HG03575 (cell line): ENCODE results near the gene AGFG2.
"Not testable (repeated sequence)": the region's sequence is repeated elsewhere in the genome, so short reads cannot be mapped to it uniquely, and the experiment has no call there.

Experiments
- ATAC-seq: cut with Tn5 transposase; IDR thresholded peaks from one replicate; pipeline ENCODE4 v1.9.1; 2021; ENCODE audit not compliant: unreplicated experiment, insufficient number of reproducible peaks, low FRiP score; ENCODE audit errors: extremely low read depth

AGFG2 gene, protein sequence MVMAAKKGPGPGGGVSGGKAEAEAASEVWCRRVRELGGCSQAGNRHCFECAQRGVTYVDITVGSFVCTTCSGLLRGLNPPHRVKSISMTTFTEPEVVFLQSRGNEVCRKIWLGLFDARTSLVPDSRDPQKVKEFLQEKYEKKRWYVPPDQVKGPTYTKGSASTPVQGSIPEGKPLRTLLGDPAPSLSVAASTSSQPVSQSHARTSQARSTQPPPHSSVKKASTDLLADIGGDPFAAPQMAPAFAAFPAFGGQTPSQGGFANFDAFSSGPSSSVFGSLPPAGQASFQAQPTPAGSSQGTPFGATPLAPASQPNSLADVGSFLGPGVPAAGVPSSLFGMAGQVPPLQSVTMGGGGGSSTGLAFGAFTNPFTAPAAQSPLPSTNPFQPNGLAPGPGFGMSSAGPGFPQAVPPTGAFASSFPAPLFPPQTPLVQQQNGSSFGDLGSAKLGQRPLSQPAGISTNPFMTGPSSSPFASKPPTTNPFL

DNA sequence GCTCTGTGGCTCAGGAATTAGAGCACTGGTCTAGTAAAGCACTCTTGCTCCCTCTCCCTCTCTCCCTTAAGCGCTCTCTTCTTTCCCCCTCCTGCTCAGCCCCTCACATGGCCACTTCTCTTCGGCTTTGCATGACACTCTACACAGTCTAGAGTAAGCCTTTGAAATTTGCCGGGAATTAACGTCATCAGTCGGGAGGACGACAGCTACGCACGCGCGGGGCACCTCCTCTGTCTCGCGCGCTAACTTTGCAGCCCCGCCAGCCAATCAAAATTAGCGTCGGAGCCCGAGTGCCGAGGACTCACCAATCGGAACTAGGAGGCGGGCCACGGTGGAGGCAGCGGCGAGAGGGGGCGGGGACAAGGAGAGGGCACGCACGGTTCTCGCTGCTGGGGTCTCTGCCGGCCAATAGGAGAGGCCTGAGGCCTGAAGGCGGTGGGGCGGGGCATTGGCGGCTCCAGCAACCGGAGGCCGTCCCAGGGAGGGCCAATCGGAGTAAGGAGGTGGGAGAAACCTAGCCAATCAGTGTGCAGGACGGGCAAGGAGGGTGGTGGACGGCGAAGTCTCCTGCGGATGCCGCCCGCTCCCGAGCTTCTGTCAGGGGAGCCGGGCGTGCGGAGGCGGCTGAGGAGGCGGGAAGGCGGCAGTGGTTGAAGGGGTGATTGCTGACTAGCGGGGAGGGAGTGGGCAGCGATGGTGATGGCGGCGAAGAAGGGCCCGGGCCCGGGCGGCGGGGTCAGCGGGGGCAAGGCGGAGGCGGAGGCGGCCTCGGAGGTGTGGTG is at the start of gene AGFG2:
TSS of gene AGFG2 (plus strand) at position 550 of the 782 bp plus-strand sequence. CDS start at position 694, 144 bp downstream.
- ATAC-seq, result peak; percentile 61

DNA sequence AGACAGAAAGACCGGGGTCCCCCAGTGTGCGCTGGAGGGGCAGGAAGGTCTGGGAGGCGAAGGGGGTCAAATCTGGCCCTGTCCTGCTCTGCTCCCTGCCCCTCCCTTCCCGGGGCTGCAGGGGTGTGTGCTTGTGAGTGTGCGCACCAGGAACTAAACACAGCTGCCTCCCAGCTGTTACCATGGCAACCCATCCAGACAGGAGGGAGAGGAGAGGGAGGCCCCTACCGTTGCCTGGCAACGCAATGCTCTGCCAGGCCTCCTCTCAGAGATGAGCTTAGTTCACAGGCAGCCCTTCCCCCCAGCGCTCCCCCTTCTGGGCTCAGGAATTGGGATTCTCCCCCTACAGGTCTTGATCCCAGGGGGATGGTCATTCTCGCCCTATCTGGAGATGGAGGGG is 49.2 kb upstream of the AGFG2 start:
- ATAC-seq, result no peak

- ATAC-seq, result no peak
Observed at GRCh38 chr7:100490483-100491191, 48.4 kb upstream of the AGFG2 start.

DNA sequence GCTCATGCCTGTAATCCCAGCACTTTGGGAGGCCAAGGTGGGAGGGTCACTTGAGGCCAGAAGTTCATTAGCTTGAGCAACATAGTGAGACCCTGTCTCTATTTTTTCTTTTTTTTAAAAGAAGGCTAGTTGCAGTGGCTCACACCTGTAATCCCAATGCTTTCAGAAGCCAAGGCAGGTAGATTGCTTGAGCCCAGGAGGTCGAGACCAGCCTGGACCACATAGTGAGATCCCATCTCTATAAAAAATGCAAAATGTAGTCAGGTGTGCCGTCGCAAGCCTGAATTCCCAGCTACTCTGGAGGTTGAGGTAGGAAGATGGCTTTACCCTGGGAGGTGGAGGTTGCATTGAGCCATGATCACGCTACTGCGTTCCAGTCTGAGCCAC is 47.8 kb upstream of the AGFG2 start:
- no peak for ATAC-seq

DNA sequence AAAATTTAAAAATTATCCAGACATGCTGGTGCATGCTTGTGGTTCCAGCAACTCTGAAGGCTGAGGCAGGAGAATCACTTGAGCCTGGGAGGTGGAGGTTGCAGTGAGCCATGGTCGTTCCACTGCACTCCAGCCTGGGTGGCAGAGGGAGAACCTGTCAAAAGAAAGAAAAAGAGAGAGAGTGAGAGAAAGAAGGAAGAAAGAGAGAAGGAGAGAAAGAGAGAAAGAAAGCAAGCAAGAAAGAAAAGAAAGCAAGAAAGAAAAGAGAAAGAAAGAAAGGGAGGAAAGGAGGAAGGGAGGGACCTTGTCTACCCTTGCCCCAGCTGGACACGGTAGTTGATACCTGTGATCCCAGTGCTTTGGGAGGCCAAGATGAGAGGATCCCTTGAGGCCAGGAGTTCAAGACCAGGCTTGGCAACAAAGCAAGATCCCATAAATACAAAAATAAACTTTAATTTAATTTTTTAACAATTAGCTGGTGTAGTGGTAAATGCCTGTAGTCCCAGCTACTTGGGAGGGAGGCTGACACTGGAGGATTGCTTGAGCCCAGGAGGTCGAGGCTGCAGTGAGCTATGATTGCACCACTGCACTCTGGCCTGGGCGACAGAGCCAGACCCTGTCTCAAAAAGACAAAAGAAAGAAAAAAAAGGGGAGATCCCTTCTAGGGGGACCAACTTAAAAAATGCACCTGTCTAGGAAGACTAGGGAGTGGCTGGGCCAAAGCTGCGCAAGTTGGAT is 46.1 kb upstream of the AGFG2 start:
- ATAC-seq, result no peak

DNA sequence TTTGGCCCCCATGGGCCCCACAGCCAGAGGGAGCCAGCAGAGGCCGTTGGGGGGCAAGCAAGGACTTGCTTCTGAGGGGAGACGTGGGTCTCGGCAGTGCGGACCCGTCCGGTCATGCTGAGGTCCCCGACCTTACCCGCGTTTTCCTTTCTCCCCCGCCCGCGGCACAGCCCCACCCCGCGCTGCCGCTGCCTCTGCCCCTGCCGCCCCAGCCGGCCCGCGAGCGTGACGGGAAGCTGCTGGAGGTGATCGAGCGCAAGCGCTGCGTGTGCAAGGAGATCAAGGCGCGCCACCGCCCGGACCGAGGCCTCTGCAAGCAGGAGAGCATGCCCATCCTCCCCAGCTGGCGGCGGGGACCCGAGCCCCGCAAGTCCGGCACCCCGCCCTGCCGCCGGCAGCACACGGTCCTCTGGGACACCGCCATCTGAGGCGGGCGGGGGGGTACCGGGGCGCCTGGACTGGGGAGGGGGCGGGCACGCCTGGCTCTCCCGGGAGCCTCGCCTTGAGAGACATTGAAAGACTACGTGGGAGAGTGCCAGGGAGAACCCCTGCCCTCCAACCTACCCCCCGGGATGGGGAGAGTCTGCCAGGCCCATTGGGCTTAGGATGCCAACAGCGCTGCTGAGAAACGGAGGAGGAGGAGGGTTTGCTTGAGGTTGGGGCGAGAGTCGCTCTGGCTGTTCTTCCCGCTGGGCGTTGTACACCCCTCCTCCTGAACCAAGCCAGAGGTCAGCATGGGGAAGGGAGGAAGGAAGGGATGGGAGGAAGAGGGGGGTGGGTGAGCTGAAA is 45.3 kb upstream of the AGFG2 start:
- ATAC-seq, result no peak

- no peak for ATAC-seq
Observed at GRCh38 chr7:100496509-100496908, 42.5 kb upstream of the AGFG2 start.

DNA sequence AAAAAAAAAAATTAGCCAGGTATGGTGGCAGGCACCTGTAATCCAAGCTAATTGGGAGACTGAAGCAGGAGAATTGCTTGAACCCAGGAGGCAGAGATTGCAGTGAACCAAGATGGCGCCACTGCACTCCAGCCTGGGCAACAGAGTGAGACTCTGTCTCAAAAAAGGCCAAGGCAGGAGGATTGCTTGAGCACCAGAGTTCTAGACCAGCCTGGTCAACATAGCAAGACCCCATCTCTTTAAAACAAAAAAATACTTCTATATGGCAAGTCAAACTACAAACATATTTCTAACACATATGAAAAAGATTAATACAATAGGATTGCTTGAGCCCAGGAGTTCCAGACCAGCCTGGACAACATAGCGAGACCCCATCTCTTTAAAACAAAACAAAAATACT is 38.3 kb upstream of the AGFG2 start:
- ATAC-seq, result not testable (repeated sequence)

DNA sequence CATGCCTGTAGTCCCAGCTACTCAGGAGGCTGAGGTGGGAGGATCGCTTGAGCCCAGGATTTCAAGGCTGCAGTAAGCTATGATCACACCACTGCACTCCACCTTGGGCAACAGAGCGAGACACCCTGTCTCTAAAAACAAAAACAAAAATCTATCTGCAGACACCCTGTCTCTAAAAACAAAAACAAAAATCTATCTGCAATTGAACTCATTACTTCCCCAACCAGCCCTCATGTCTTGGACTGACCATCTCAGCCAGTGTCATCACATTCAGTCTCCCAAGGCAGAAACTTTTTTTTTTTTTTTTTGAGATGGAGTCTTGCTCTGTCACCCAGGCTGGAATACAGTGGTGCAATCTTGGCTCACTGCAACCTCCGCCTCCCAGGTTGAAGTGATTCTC is 35.0 kb upstream of the AGFG2 start:
- ATAC-seq, result not testable (repeated sequence)

- no peak for ATAC-seq
Observed at GRCh38 chr7:100504887-100505611, 34.0 kb upstream of the AGFG2 start.

- no peak for ATAC-seq
Observed at GRCh38 chr7:100506356-100506923, 32.6 kb upstream of the AGFG2 start.

DNA sequence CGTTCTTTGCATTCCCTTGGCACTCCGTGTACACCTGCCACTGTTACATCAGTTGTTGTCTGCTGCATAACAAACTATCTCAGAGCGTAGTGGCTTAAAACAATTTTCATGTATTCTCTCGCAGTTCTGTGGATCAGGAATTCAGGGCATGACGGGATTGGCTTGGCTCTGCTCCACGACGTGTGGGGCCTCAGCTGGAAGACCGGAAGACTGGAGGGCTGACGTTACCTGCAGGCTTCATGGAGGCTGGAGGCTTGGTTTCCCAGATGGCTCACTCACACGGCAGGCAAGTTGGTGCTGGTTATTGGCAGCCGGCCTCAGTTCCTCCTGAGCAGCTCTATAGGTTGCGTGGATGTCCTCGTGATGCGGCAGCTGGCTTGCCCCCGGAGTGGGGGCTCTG is 29.8 kb upstream of the AGFG2 start:
- no peak for ATAC-seq

- ATAC-seq, result no peak
Observed at GRCh38 chr7:100510437-100511239, 28.4 kb upstream of the AGFG2 start.

- no peak for ATAC-seq
Observed at GRCh38 chr7:100513212-100513810, 25.7 kb upstream of the AGFG2 start.

GRCh38 chr7:100515072-100515532 is 23.9 kb upstream of the AGFG2 start:
- no peak for ATAC-seq
